Measurements from ENCODE around the gene LSM5. TPM values are rescaled to one million over a fixed set of nuclear protein-coding genes. Genes with fewer than 3 reads are reported as not detected.

The LSM5 gene
- total RNA-seq, 1 experiment from 2014 or later, result 100.0 TPM

DNA sequence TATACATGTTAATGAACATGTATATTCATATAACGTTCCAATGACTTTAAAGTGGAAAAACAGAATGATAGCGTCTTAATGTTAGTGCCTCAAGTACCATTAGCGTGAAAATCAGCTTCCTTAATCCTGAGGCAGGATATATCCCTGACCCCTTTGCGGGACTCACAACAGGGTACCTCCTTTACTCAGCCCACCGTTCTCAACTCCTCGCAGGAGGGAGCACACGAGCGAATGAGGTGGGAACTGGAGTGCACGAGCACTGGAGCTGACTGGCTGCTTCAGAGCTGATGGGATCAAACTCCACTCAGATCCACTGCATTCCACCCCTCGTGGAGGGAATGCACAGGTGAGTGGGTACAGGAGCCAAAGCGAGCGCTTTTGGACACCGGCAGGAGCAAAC lies 41.2 kb upstream of the LSM5 start:
- Mint-ChIP-seq H3K27ac (ENCODE audit: unreplicated experiment) (no peak overlapping the region), H3K9me3 (ENCODE audit: unreplicated experiment) (no peaks in the 10 kb centered on the region), H3K36me3 (ENCODE audit: insufficient read depth, unreplicated experiment) (no peaks in the 10 kb centered on the region), H3K4me1 (ENCODE audit: low read depth, unreplicated experiment) (no peaks in the 10 kb centered on the region), H3K4me3 (ENCODE audit: unreplicated experiment) (no peak overlapping the region), H3K27me3 (ENCODE audit: insufficient read depth, unreplicated experiment) (no peaks in the 10 kb centered on the region)
- no peak for DNase-seq
- Histone ChIP-seq H3K4me3 (ENCODE audit: low read depth, low read length) (no peak overlapping the region), H3K27me3 (replicated peaks; ENCODE audit: control insufficient read depth, insufficient read depth, low read length) (no peaks in the 10 kb centered on the region), H3K9me3 (no peaks in the 10 kb centered on the region), H3K36me3 (ENCODE audit: control insufficient read depth, insufficient read depth, low read length) (peaks cover 3% of the 10 kb centered on the region; the same call in 1 of the 2 replicates), H3K4me1 (no peaks in the 10 kb centered on the region)
- intact Hi-C loops (cut with micrococcal nuclease; ENCODE audit: unreplicated experiment), result no loop called here
- TF ChIP-seq, protein P1, sequence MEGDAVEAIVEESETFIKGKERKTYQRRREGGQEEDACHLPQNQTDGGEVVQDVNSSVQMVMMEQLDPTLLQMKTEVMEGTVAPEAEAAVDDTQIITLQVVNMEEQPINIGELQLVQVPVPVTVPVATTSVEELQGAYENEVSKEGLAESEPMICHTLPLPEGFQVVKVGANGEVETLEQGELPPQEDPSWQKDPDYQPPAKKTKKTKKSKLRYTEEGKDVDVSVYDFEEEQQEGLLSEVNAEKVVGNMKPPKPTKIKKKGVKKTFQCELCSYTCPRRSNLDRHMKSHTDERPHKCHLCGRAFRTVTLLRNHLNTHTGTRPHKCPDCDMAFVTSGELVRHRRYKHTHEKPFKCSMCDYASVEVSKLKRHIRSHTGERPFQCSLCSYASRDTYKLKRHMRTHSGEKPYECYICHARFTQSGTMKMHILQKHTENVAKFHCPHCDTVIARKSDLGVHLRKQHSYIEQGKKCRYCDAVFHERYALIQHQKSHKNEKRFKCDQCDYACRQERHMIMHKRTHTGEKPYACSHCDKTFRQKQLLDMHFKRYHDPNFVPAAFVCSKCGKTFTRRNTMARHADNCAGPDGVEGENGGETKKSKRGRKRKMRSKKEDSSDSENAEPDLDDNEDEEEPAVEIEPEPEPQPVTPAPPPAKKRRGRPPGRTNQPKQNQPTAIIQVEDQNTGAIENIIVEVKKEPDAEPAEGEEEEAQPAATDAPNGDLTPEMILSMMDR (IDR thresholded peaks at IDR 0.05; ENCODE audit: insufficient read depth in 1 of 2, low read depth in 1 of 2, low read length in 1 of 2, severe bottlenecking in 1 of 2, unreplicated experiment in 1 of 2), result no peak
- ChIA-PET POLR2A (no interaction called here), CTCF (no interaction called here)
- BruUV-seq (replicated peaks), result no TSS peak

DNA sequence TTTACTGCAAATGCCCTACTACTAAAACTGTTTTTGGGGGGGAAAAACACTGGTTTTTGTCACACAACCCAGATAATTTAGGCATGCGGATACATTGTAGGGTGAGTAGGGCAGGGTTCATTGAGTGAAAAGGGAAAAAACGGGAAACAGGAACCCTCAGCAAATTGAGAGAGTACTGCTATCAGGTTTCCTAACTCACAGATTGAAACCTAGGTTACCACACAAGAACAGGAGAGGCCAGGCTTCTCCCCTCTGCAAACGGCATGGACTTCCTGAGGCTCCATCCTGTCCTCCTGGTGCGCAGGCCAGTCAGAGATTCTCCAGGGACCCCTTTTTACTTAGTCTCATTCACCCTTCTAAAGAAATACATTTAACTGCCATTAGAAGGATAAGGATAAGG lies 35.7 kb upstream of the LSM5 start:
- CTCF ChIA-PET, result no interaction called here
- H3K27ac Mint-ChIP-seq (ENCODE audit: unreplicated experiment), result no peak overlapping the region
- H3K4me3 Mint-ChIP-seq (ENCODE audit: unreplicated experiment), result no peak overlapping the region
- TF ChIP-seq, protein P1 (IDR thresholded peaks at IDR 0.05; ENCODE audit: insufficient read depth in 1 of 2, low read depth in 1 of 2, low read length in 1 of 2, severe bottlenecking in 1 of 2, unreplicated experiment in 1 of 2), result no peak
- Histone ChIP-seq H3K36me3 (ENCODE audit: control insufficient read depth, insufficient read depth, low read length) (no peaks in the 10 kb centered on the region), H3K9me3 (0 out of 2 replicates have a peak, but pooled peaks cover 8% of the 10 kb centered on the region), H3K27me3 (replicated peaks; ENCODE audit: control insufficient read depth, insufficient read depth, low read length) (no peaks in the 10 kb centered on the region), H3K4me3 (ENCODE audit: low read depth, low read length) (no peak overlapping the region), H3K4me1 (no peaks in the 10 kb centered on the region)
- peaks cover 20% of the 10 kb centered on the region for H3K36me3 Mint-ChIP-seq (ENCODE audit: insufficient read depth, unreplicated experiment)
- no peaks in the 10 kb centered on the region for H3K4me1 Mint-ChIP-seq (ENCODE audit: low read depth, unreplicated experiment)
- intact Hi-C loops (cut with micrococcal nuclease; ENCODE audit: unreplicated experiment), result no loop called here
- POLR2A ChIA-PET, result no interaction called here
- H3K9me3 Mint-ChIP-seq (ENCODE audit: unreplicated experiment), result peaks cover 20% of the 10 kb centered on the region
- BruUV-seq (replicated peaks), result no TSS peak
- H3K27me3 Mint-ChIP-seq (ENCODE audit: insufficient read depth, unreplicated experiment), result no peaks in the 10 kb centered on the region
- DNase-seq, result no peak

DNA sequence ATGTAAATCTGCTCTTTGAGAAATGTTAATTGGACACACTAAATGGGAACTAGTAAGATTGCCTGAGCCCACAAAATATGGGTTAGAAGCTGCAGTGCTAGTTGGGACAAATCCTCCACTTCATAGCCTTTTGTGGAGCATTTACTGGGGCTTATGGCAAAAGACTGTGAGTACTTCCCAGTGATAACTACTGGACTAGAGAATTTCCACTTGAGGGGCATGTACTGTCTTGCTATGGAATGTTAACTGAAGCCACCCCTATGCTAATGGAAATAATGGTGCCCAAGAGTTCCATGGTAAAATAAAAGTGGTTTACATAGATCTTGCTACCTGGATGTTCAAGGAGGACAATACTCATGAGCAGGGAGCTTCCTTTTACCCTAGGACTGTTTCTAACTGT lies 34.5 kb upstream of the LSM5 start:
- Histone ChIP-seq H3K9me3 (peaks cover 11% of the 10 kb centered on the region), H3K27me3 (replicated peaks; ENCODE audit: control insufficient read depth, insufficient read depth, low read length) (no peaks in the 10 kb centered on the region), H3K36me3 (ENCODE audit: control insufficient read depth, insufficient read depth, low read length) (no peaks in the 10 kb centered on the region), H3K4me1 (no peaks in the 10 kb centered on the region), H3K4me3 (ENCODE audit: low read depth, low read length) (no peak overlapping the region)
- TF ChIP-seq, protein P1 (IDR thresholded peaks at IDR 0.05; ENCODE audit: insufficient read depth in 1 of 2, low read depth in 1 of 2, low read length in 1 of 2, severe bottlenecking in 1 of 2, unreplicated experiment in 1 of 2), result no peak
- no peak for DNase-seq
- peaks cover 32% of the 10 kb centered on the region for H3K9me3 Mint-ChIP-seq (ENCODE audit: unreplicated experiment)
- no peaks in the 10 kb centered on the region for H3K4me1 Mint-ChIP-seq (ENCODE audit: low read depth, unreplicated experiment)
- no peak overlapping the region for H3K4me3 Mint-ChIP-seq (ENCODE audit: unreplicated experiment)
- intact Hi-C loops (cut with micrococcal nuclease; ENCODE audit: unreplicated experiment), result no loop called here
- peaks cover 29% of the 10 kb centered on the region for H3K36me3 Mint-ChIP-seq (ENCODE audit: insufficient read depth, unreplicated experiment)
- BruUV-seq (replicated peaks), result no TSS peak
- ChIA-PET CTCF (no interaction called here), POLR2A (no interaction called here)
- H3K27ac Mint-ChIP-seq (ENCODE audit: unreplicated experiment), result no peak overlapping the region
- H3K27me3 Mint-ChIP-seq (ENCODE audit: insufficient read depth, unreplicated experiment), result no peaks in the 10 kb centered on the region
